B cell (primary cell): ENCODE results near the gene SPATA2.

Source experiments
- CTCF ChIP-seq: fragments of 200-600 bp; IDR thresholded peaks from one replicate; pipeline ENCODE4 v1.8.0; 2022; ENCODE audit warnings: antibody characterized with exemption, mild to moderate bottlenecking
- EZH2 ChIP-seq: IDR thresholded peaks from 2 replicates; pipeline ENCODE4 v1.6.1; 2012; ENCODE audit warnings: borderline replicate concordance, low read depth, mild to moderate bottlenecking, moderate library complexity, low read length; ENCODE audit not compliant: insufficient read depth, poor library complexity, severe bottlenecking

GRCh38 chr20:49938173-49939163 lies 23.1 kb upstream of the SPATA2 start:
- TF ChIP-seq CTCF (no peak), EZH2 (no peak)
